Mesenchymal stem cell (in vitro differentiated cells and primary cell): ENCODE measurements around the gene SLC26A6.

Experiments
- DNase-seq: peaks from one replicate; pipeline ENCODE4 v3.0.0-alpha.2; 2013
- H2AFZ ChIP-seq: one replicate; pipeline ENCODE4 v1.6.1; 2013; ENCODE audit warnings: low read depth, mild to moderate bottlenecking, control low read depth, inconsistent platforms, low read length, moderate library complexity
- H2AK5ac ChIP-seq: 2 replicates; pipeline ENCODE4 v1.6.1; 2013; ENCODE audit warnings: low read length, moderate library complexity, mild to moderate bottlenecking, inconsistent platforms; ENCODE audit not compliant: severe bottlenecking
- H2BK120ac ChIP-seq: one replicate; pipeline ENCODE4 v1.6.1; 2013; ENCODE audit warnings: low read depth, mild to moderate bottlenecking, inconsistent platforms, low read length, moderate library complexity
- H2BK12ac ChIP-seq, 2 experiments: one replicate each; pipeline ENCODE4 v1.6.1; 2013; ENCODE audit warnings: inconsistent platforms in 2 of 2, low read length in 2 of 2, mild to moderate bottlenecking in 2 of 2, moderate library complexity in 2 of 2, control low read depth in 1 of 2
- H2BK15ac ChIP-seq: one replicate; pipeline ENCODE4 v1.6.1; 2013; ENCODE audit warnings: mild to moderate bottlenecking, low read depth, inconsistent platforms; ENCODE audit not compliant: poor library complexity, severe bottlenecking
- H2BK5ac ChIP-seq: 2 replicates; pipeline ENCODE4 v1.6.1; 2013; ENCODE audit warnings: low read depth, mild to moderate bottlenecking, low read length, control low read depth, inconsistent platforms; ENCODE audit not compliant: poor library complexity, severe bottlenecking
- H3K14ac ChIP-seq, 2 experiments: one replicate each; pipeline ENCODE4 v1.6.1; 2013; ENCODE audit warnings: inconsistent platforms in 2 of 2, low read length in 2 of 2, control low read depth in 1 of 2, mild to moderate bottlenecking in 1 of 2, moderate library complexity in 1 of 2
- H3K18ac ChIP-seq, 2 experiments: one replicate each; pipeline ENCODE4 v1.6.1; 2013; ENCODE audit warnings: inconsistent platforms in 2 of 2, low read length in 2 of 2, control low read depth in 1 of 2, low read depth in 1 of 2, mild to moderate bottlenecking in 1 of 2
- H3K23ac ChIP-seq, 2 experiments: one replicate each; pipeline ENCODE4 v1.6.1; 2013; ENCODE audit warnings: inconsistent platforms in 2 of 2, low read length in 2 of 2, mild to moderate bottlenecking in 2 of 2, moderate library complexity in 2 of 2, control low read depth in 1 of 2
- H3K27ac ChIP-seq: 2 replicates; pipeline ENCODE4 v1.5.1; 2013; ENCODE audit warnings: mild to moderate bottlenecking, moderate library complexity, low read length, control low read depth, inconsistent platforms; ENCODE audit not compliant: poor library complexity, severe bottlenecking
- H3K27me3 ChIP-seq, 2 experiments: 2 replicates each; pipeline versions ENCODE4 v1.6.1 to v1.7.0; 2013; ENCODE audit warnings: low read length in 2 of 2, mild to moderate bottlenecking in 2 of 2, moderate library complexity in 2 of 2, control low read depth in 1 of 2, inconsistent platforms in 1 of 2; ENCODE audit not compliant: control insufficient read depth in 1 of 2, insufficient read depth in 1 of 2
- H3K36me3 ChIP-seq, 2 experiments: 2 replicates each; pipeline versions ENCODE4 v1.6.1 to v1.7.0; 2013; ENCODE audit warnings: low read length in 2 of 2, control low read depth in 1 of 2, inconsistent platforms in 1 of 2, low read depth in 1 of 2, mild to moderate bottlenecking in 1 of 2; ENCODE audit not compliant: insufficient read depth in 2 of 2, control insufficient read depth in 1 of 2
- H3K4ac ChIP-seq, 2 experiments: one replicate each; pipeline ENCODE4 v1.6.1; 2013; ENCODE audit warnings: inconsistent platforms in 2 of 2, low read length in 2 of 2, mild to moderate bottlenecking in 2 of 2, moderate library complexity in 2 of 2, control low read depth in 1 of 2, low read depth in 1 of 2
- H3K4me1 ChIP-seq: 2 replicates; pipeline ENCODE4 v1.6.1; 2013; ENCODE audit warnings: low read depth, low read length, control low read depth; ENCODE audit not compliant: control insufficient read depth, insufficient read depth
- H3K4me2 ChIP-seq: 2 replicates; pipeline ENCODE4 v1.6.1; 2013; ENCODE audit warnings: low read length, mild to moderate bottlenecking, inconsistent platforms; ENCODE audit not compliant: poor library complexity, severe bottlenecking
- H3K4me3 ChIP-seq, 2 experiments: 2 replicates each; pipeline versions ENCODE4 v1.5.1 to v1.7.0; 2013; ENCODE audit warnings: low read length in 2 of 2, mild to moderate bottlenecking in 2 of 2, control low read depth in 1 of 2, low read depth in 1 of 2; ENCODE audit not compliant: insufficient read depth in 1 of 2
- H3K79me1 ChIP-seq: replicated peaks from 2 replicates; pipeline ENCODE4 v1.6.1; 2013; ENCODE audit warnings: mild to moderate bottlenecking, control low read depth, low read length, inconsistent platforms; ENCODE audit not compliant: poor library complexity, severe bottlenecking
- H3K9ac ChIP-seq: 2 replicates; pipeline ENCODE4 v1.7.0; 2013; ENCODE audit warnings: mild to moderate bottlenecking, low read length, moderate library complexity
- H3K9me3 ChIP-seq: 2 replicates; pipeline ENCODE4 v1.7.0; 2013; ENCODE audit warnings: mild to moderate bottlenecking, low read length; ENCODE audit not compliant: control insufficient read depth
- H4K8ac ChIP-seq: one replicate; pipeline ENCODE4 v1.6.1; 2013; ENCODE audit warnings: inconsistent platforms, mild to moderate bottlenecking, low read length, moderate library complexity
- H4K91ac ChIP-seq: one replicate; pipeline ENCODE4 v1.6.1; 2013; ENCODE audit warnings: mild to moderate bottlenecking, low read length, inconsistent platforms
- WGBS: methylation state at CpG from one replicate; pipeline ENCODE4 v1.1.7; 2013; ENCODE audit warnings: mixed read lengths; 5-methylcytosine and 5-hydroxymethylcytosine counted together

The SLC26A6 gene

DNA sequence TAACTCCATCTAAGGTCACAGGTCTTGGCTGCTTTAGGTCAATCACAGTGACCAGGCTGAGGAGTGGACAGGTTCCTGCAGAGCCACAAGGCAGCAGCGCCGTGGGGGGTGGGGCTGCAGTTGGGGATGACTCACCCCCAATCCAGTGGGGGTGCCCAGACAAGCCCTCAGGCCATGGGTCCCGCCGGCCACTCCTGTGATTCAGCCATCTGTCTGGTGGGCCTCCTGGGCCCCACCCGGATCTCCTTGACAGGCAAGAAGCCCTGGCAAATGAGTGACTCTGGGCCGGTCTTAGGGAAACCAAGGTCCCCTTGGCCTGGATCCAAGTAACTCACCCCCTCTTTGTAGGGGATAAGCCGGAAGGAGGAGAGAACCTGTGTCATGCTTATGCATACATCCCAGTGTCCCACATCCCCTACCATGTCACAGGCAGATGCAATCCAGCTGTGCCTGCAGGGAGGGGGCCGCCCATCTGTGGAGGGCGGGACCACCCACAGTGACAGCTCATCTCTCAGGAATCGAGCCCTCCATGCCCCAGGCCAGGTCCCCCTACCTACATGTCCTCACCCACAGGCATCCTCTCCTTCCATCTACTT lies 39.6 kb downstream of the SLC26A6 start:
- no peak overlapping the region for H3K4me2 ChIP-seq
- H2BK5ac ChIP-seq = peak overlapping the region; percentile 73
- peak overlapping the region in 1 of 2 experiments; percentile 61 for H3K23ac ChIP-seq
- peak overlapping the region; percentile 58 to 86 for H3K18ac ChIP-seq
- peak overlapping the region; percentile 91 for H3K27ac ChIP-seq
- no peaks in the 10 kb centered on the region for H3K9me3 ChIP-seq
- peaks cover 1% of the 10 kb centered on the region for H3K79me1 ChIP-seq
- peaks cover 24 to 63% of the 10 kb centered on the region in 2 experiments for H3K36me3 ChIP-seq
- 4% methylated on average over 10 of the region's 10 CpGs for WGBS
- peak overlapping the region; percentile 33 for H4K8ac ChIP-seq
- peak overlapping the region; percentile 85 to 98 for H2BK12ac ChIP-seq
- H3K27me3 ChIP-seq = no peaks in the 10 kb centered on the region
- H2AK5ac ChIP-seq = peak overlapping the region; percentile 92
- no peak overlapping the region for H3K14ac ChIP-seq
- H3K4ac ChIP-seq = peak overlapping the region; percentile 55 to 92
- H3K9ac ChIP-seq = no peak overlapping the region
- peaks cover 94% of the 10 kb centered on the region for H3K4me1 ChIP-seq
- peak overlapping the region; percentile 78 for H2BK120ac ChIP-seq
- H4K91ac ChIP-seq = peak overlapping the region; percentile 90
- no peak overlapping the region for H2AFZ ChIP-seq
- DNase-seq = peak; percentile 97
- H2BK15ac ChIP-seq = peak overlapping the region; percentile 55
- peak overlapping the region in 1 of 2 experiments; percentile 73 for H3K4me3 ChIP-seq

DNA sequence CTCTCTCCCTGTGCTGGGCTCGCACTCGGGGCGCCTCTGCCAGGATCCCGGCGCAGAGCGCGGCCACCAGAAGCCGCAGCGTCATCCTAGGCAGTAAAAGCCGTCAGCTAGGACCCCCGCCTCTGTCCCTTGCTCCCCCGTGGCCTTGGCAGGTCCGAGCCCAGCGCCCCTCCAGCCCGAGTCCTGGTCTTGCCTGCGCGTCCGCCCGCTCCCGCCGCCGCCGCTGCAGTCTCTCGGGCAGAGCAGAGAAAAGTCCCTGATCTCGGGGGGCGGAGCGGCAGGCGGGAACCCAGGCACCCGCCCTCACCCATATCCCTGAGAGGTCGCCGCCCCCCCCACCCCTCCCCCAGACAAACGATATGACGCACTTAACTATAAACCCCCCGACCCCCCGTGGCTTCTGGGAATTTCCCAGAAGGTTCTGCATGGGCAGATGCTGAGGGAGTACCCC lies 40.2 kb downstream of the SLC26A6 start, which contains the start of gene COL7A1:
Gene COL7A1 (minus strand): TSS at position 255 of the 451 bp plus-strand sequence. CDS start 170 bp downstream, at position 85.
- H3K18ac ChIP-seq = peak within 1 kb of the TSS; percentile 86 to 94
- H2BK15ac ChIP-seq = peak within 1 kb of the TSS; percentile 55
- H2BK120ac ChIP-seq = peak within 1 kb of the TSS; percentile 78
- peak within 1 kb of the TSS in 1 of 2 experiments; percentile 61 for H3K23ac ChIP-seq
- no peaks in the 10 kb centered on the region for H3K9me3 ChIP-seq
- no peaks in the 10 kb centered on the region for H3K79me1 ChIP-seq
- peak within 1 kb of the TSS; percentile 73 for H2BK5ac ChIP-seq
- peaks cover 95% of the 10 kb centered on the region for H3K4me1 ChIP-seq
- peaks cover 19 to 63% of the 10 kb centered on the region in 2 experiments for H3K36me3 ChIP-seq
- 13% methylated on average over 25 of the region's 35 CpGs for WGBS
- no peak for DNase-seq
- H2BK12ac ChIP-seq = peak within 1 kb of the TSS; percentile 85 to 98
- H3K9ac ChIP-seq = peak within 1 kb of the TSS; percentile 75
- H3K4me3 ChIP-seq = peak within 1 kb of the TSS; percentile 59 to 73
- H2AFZ ChIP-seq = no peak within 1 kb of the TSS
- peak within 1 kb of the TSS in 1 of 2 experiments; percentile 80 for H3K14ac ChIP-seq
- H3K4me2 ChIP-seq = peak within 1 kb of the TSS; percentile 81
- H3K27ac ChIP-seq = peak within 1 kb of the TSS; percentile 91
- H3K4ac ChIP-seq = peak within 1 kb of the TSS; percentile 82 to 92
- no peaks in the 10 kb centered on the region for H3K27me3 ChIP-seq
- peak within 1 kb of the TSS; percentile 90 for H4K91ac ChIP-seq
- peak within 1 kb of the TSS; percentile 49 for H4K8ac ChIP-seq
- H2AK5ac ChIP-seq = peak within 1 kb of the TSS; percentile 92

DNA sequence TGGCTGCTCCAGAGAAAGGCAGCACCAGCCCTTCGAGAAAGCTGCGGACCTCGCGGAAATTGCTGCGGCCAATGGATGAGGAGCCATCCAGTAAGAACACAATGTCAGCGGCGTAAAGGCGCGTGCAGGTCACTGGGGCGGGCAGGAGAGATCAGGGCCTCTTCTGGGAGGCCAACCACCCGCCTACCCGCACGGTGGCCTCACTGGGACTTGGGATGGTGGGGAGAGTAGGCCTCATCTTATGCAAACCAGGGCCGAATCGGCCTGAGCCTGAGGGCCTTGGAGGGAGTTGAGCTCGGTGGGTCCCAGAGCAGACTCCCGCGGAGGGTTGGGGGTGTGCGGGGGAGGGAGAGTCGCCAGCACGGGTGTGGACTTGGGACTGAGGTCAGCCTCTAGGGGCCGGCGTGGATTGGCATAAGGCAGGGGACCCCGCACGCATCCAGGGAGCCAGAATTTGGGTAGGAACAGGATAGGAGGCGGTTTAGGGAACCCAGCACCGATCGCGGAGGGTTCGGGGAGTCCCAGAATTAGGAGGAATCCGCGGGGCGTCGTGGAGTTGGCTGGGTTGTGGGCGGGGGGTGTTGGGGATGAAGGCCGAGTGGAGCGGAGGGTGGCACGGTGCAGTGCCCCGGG lies 40.7 kb downstream of the SLC26A6 start:
- H3K23ac ChIP-seq = no peak overlapping the region
- H3K14ac ChIP-seq = peak overlapping the region in 1 of 2 experiments; percentile 80

DNA sequence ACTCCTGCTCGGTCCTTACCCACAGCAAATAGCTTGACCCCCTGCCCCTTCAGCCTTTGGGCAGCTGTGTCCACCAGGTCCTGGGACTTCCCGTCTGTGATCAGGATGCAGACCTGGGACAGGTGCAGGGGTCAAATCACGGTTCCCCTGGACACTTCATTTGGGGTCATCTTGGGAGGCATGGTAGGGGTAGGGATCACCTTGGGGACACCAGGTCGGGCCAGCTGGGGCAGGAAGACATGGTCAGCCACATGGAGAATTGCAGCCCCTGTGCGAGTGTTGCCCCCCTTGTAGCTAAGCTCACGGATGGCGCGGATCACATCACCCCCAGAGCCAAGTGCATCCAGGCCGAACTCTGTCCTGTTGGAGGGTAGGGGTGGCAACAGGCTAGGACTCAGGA lies 41.9 kb downstream of the SLC26A6 start:
- Histone ChIP-seq H2BK15ac (no peak overlapping the region), H4K8ac (no peak overlapping the region), H3K14ac (peak overlapping the region in 1 of 2 experiments; percentile 85), H2AK5ac (no peak overlapping the region), H3K23ac (no peak overlapping the region), H3K27ac (no peak overlapping the region), H3K36me3 (peaks cover 6 to 66% of the 10 kb centered on the region in 2 experiments), H2AFZ (no peak overlapping the region), H3K4me3 (peak overlapping the region in 1 of 2 experiments; percentile 11), H2BK12ac (peak overlapping the region in 1 of 2 experiments; percentile 61), H3K4me1 (peaks cover 92% of the 10 kb centered on the region), H3K79me1 (peaks cover 8% of the 10 kb centered on the region), H2BK5ac (no peak overlapping the region), H3K4me2 (peak overlapping the region; percentile 81), H4K91ac (no peak overlapping the region), H3K27me3 (no peaks in the 10 kb centered on the region), H2BK120ac (no peak overlapping the region), H3K9ac (no peak overlapping the region), H3K9me3 (no peaks in the 10 kb centered on the region), H3K18ac (no peak overlapping the region), H3K4ac (no peak overlapping the region)
- DNase-seq = no peak
- WGBS = 96% methylated on average over 9 of the region's 9 CpGs

More for the DNA sequence above, 40.7 kb downstream of the SLC26A6 start:
- Histone ChIP-seq H3K27ac (peak overlapping the region; percentile 65), H2BK120ac (peak overlapping the region; percentile 78), H3K4ac (peak overlapping the region; percentile 37 to 82), H3K27me3 (no peaks in the 10 kb centered on the region), H2AK5ac (peak overlapping the region; percentile 58), H2BK5ac (peak overlapping the region; percentile 33), H3K4me2 (peak overlapping the region; percentile 81), H2BK15ac (peak overlapping the region; percentile 4), H3K79me1 (no peaks in the 10 kb centered on the region), H3K4me3 (peak overlapping the region; percentile 59 to 73), H3K18ac (peak overlapping the region; percentile 11 to 94), H3K9ac (peak overlapping the region; percentile 75), H4K91ac (peak overlapping the region; percentile 8), H3K4me1 (peaks cover 93% of the 10 kb centered on the region), H3K36me3 (peaks cover 13 to 62% of the 10 kb centered on the region in 2 experiments), H2AFZ (no peak overlapping the region), H4K8ac (peak overlapping the region; percentile 49), H3K9me3 (no peaks in the 10 kb centered on the region), H2BK12ac (peak overlapping the region; percentile 35 to 78)
- DNase-seq = peak; percentile 43
- 44% methylated on average over 36 of the region's 39 CpGs for WGBS
